CD14-positive monocyte (primary cell): ENCODE measurements around the gene PLEKHM3. TPM values are rescaled to one million over a fixed set of nuclear protein-coding genes. Genes with fewer than 3 reads are reported as not detected.

Experiments used
- DNase-seq, 3 donors: peaks; one replicate each; pipeline ENCODE4 v3.0.0-alpha.2; 2011 to 2022
- H2AFZ ChIP-seq: 2 replicates; pipeline ENCODE4 v1.6.0; 2012; ENCODE audit warnings: mild to moderate bottlenecking, low read depth, low read length, inconsistent platforms; ENCODE audit not compliant: insufficient read depth, poor library complexity, severe bottlenecking
- H3K27ac ChIP-seq, 2 donors: 1 replicate in 1 of 2; 2 replicates in 1 of 2; pipeline ENCODE4 v1.5.1; 2012 to 2013; ENCODE audit warnings: low read length in 2 of 2, control low read depth in 1 of 2, inconsistent platforms in 1 of 2, low read depth in 1 of 2, mild to moderate bottlenecking in 1 of 2
- H3K27me3 ChIP-seq, 2 donors: one replicate each; pipeline versions ENCODE4 v1.6.0 to v1.6.1; 2011 to 2013; ENCODE audit warnings: low read length in 2 of 2; ENCODE audit not compliant: control insufficient read depth in 2 of 2, insufficient read depth in 2 of 2
- H3K36me3 ChIP-seq, 2 donors: replicated peaks in 1 of 2; 1 replicate in 1 of 2; 2 replicates in 1 of 2; pipeline versions ENCODE4 v1.5.1 to v1.6.1; 2012 to 2013; ENCODE audit warnings: low read length in 2 of 2, control low read depth in 1 of 2, inconsistent platforms in 1 of 2, mild to moderate bottlenecking in 1 of 2; ENCODE audit not compliant: insufficient read depth in 2 of 2, control insufficient read depth in 1 of 2
- H3K4me1 ChIP-seq, 2 donors: 1 replicate in 1 of 2; 2 replicates in 1 of 2; pipeline versions ENCODE4 v1.5.1 to v1.6.1; 2012 to 2013; ENCODE audit warnings: low read length in 2 of 2, control low read depth in 1 of 2, inconsistent platforms in 1 of 2, mild to moderate bottlenecking in 1 of 2, moderate library complexity in 1 of 2; ENCODE audit not compliant: insufficient read depth in 2 of 2, control insufficient read depth in 1 of 2
- H3K4me2 ChIP-seq: replicated peaks from 2 replicates; pipeline ENCODE3; 2012; ENCODE audit warnings: low read length, moderate library complexity, mild to moderate bottlenecking; ENCODE audit not compliant: poor library complexity, severe bottlenecking; ENCODE audit errors: extremely low read depth
- H3K4me3 ChIP-seq, 3 experiments: fragments of 200-600 bp in 1 of 3; sonication (generic) in 1 of 3; replicated peaks in 1 of 3; 1 replicate in 2 of 3; 2 replicates in 1 of 3; pipeline ENCODE4 v1.5.1; 2011 to 2013; ENCODE audit warnings: low read length in 3 of 3, mild to moderate bottlenecking in 3 of 3, control low read depth in 2 of 3, low read depth in 2 of 3, inconsistent platforms in 1 of 3, moderate library complexity in 1 of 3
- H3K79me2 ChIP-seq: 2 replicates; pipeline ENCODE4 v1.6.0; 2012; ENCODE audit warnings: mild to moderate bottlenecking, control low read depth, inconsistent platforms, low read length, moderate library complexity; ENCODE audit not compliant: insufficient read depth
- H3K9ac ChIP-seq: 2 replicates; pipeline ENCODE4 v1.6.0; 2017; ENCODE audit warnings: low read length, mild to moderate bottlenecking; ENCODE audit not compliant: insufficient read depth, poor library complexity, severe bottlenecking
- H3K9me3 ChIP-seq, 2 donors: replicated peaks in 1 of 2; 1 replicate in 1 of 2; 2 replicates in 1 of 2; pipeline versions ENCODE4 v1.5.1 to v1.6.1; 2012 to 2013; ENCODE audit warnings: low read length in 2 of 2, control low read depth in 1 of 2; ENCODE audit not compliant: control insufficient read depth in 1 of 2, insufficient read depth in 1 of 2
- H4K20me1 ChIP-seq: 2 replicates; pipeline ENCODE4 v1.6.0; 2012; ENCODE audit warnings: mild to moderate bottlenecking, low read length, control low read depth, moderate library complexity; ENCODE audit not compliant: insufficient read depth
- H3K27ac Mint-ChIP-seq, 7 donors: one replicate each; pipeline ENCODE4 v1.8.0; 2020; ENCODE audit warnings: mild to moderate bottlenecking in 7 of 7, mixed read lengths in 7 of 7, moderate library complexity in 6 of 7, inconsistent platforms in 2 of 7
- H3K27me3 Mint-ChIP-seq, 3 donors: one replicate each; pipeline ENCODE4 v1.8.0; 2021 to 2022; ENCODE audit warnings: low read depth in 3 of 3, mild to moderate bottlenecking in 3 of 3, mixed read lengths in 3 of 3, moderate library complexity in 3 of 3, inconsistent platforms in 1 of 3
- H3K36me3 Mint-ChIP-seq, 2 donors: one replicate each; pipeline ENCODE4 v1.8.0; 2020; ENCODE audit warnings: mixed read lengths in 2 of 2, inconsistent platforms in 1 of 2, mild to moderate bottlenecking in 1 of 2
- H3K4me1 Mint-ChIP-seq: one replicate; pipeline ENCODE4 v1.8.0; 2020; ENCODE audit warnings: mild to moderate bottlenecking, mixed read lengths
- H3K4me3 Mint-ChIP-seq, 2 donors: one replicate each; pipeline ENCODE4 v1.8.0; 2020; ENCODE audit warnings: mild to moderate bottlenecking in 2 of 2, mixed read lengths in 2 of 2, moderate library complexity in 1 of 2
- H3K9me3 Mint-ChIP-seq, 7 donors: one replicate each; pipeline ENCODE4 v1.8.0; 2020 to 2022; ENCODE audit warnings: mixed read lengths in 7 of 7, mild to moderate bottlenecking in 6 of 7, moderate library complexity in 6 of 7, inconsistent platforms in 2 of 7
- CTCF ChIP-seq: fragments of 200-600 bp; IDR thresholded peaks from one replicate; pipeline ENCODE4 v1.8.0; 2022; ENCODE audit warnings: antibody characterized with exemption, mild to moderate bottlenecking
- WGBS: methylation state at CpG from one replicate; pipeline ENCODE4 v1.1.5; 2013; ENCODE audit warnings: missing lambda C conversion rate; ENCODE audit not compliant: insufficient coverage; 5-methylcytosine and 5-hydroxymethylcytosine counted together
- intact Hi-C, 2 donors: fragments of 100-400 bp; cut with micrococcal nuclease; formaldehyde crosslinking; loops; one replicate each; pipeline versions ENCODE4 v1.15.0 to v1.15.1; 2023
- polyA plus RNA-seq, 3 donors: library from polyadenylated mRNA; depleted of rRNA in 1 of 3; unstranded in 2 of 3; stranded (reverse) in 1 of 3; fragments of 300-500 nt in 2 of 3; fragments of >200 nt in 1 of 3; fragmentation: Illumina TruSeq in 2 of 3; gene quantifications; 1 replicate in 2 of 3; 2 replicates in 1 of 3; pipeline ENCODE4 v1.2.3, GENCODE V29; 2012 to 2021

Gene PLEKHM3
- polyA plus RNA-seq, 3 donors: 3.0 to 8.0 (median 3.0) TPM

GRCh38 chr2:207815254-207815653 is 210.1 kb downstream of the PLEKHM3 start:
- no peaks in the 10 kb centered on the region for H3K36me3 ChIP-seq
- H3K27me3 Mint-ChIP-seq: peaks cover 0 to 3% (median 0%) of the 10 kb centered on the region in 3 donors
- peaks cover 18 to 23% of the 10 kb centered on the region in 2 donors for H3K4me1 ChIP-seq
- H4K20me1 ChIP-seq: no peaks in the 10 kb centered on the region
- H3K9me3 ChIP-seq: no peaks in the 10 kb centered on the region
- no peak overlapping the region for H3K4me3 Mint-ChIP-seq
- no peak overlapping the region for H3K27ac ChIP-seq
- H3K36me3 Mint-ChIP-seq: no peaks in the 10 kb centered on the region
- no peak overlapping the region for H2AFZ ChIP-seq
- no peak for TF ChIP-seq CTCF
- no peaks in the 10 kb centered on the region for H3K79me2 ChIP-seq
- WGBS: 38% methylated on average over 3 of the region's 3 CpGs
- intact Hi-C loops: no loop called here
- DNase-seq: peak in 1 of 3 donors; percentile 5
- H3K9me3 Mint-ChIP-seq: peaks cover 0 to 2% (median 0%) of the 10 kb centered on the region in 7 donors
- no peaks in the 10 kb centered on the region for H3K27me3 ChIP-seq
- H3K9ac ChIP-seq: no peak overlapping the region
- H3K27ac Mint-ChIP-seq: peak overlapping the region in 2 of 7 donors; percentile 11 to 19
- H3K4me3 ChIP-seq: no peak overlapping the region
- peaks cover 30% of the 10 kb centered on the region for H3K4me1 Mint-ChIP-seq
- no peak overlapping the region for H3K4me2 ChIP-seq

- Mint-ChIP-seq H3K4me1 (peaks cover 32% of the 10 kb centered on the region), H3K4me3 (no peak overlapping the region), H3K27ac (no peak overlapping the region), H3K36me3 (no peaks in the 10 kb centered on the region), H3K27me3 (peaks cover 0 to 3% (median 1%) of the 10 kb centered on the region in 3 donors), H3K9me3 (peaks cover 0 to 2% (median 0%) of the 10 kb centered on the region in 7 donors)
- H3K9ac ChIP-seq: no peak overlapping the region
- DNase-seq: no peak
- no peaks in the 10 kb centered on the region for H3K79me2 ChIP-seq
- no peak overlapping the region for H3K4me3 ChIP-seq
- no peaks in the 10 kb centered on the region for H3K36me3 ChIP-seq
- no peaks in the 10 kb centered on the region for H3K9me3 ChIP-seq
- H2AFZ ChIP-seq: no peak overlapping the region
- no peak for TF ChIP-seq CTCF
- H3K4me1 ChIP-seq: peaks cover 18 to 23% of the 10 kb centered on the region in 2 donors
- no peak overlapping the region for H3K4me2 ChIP-seq
- no peaks in the 10 kb centered on the region for H4K20me1 ChIP-seq
- H3K27ac ChIP-seq: no peak overlapping the region
- no peaks in the 10 kb centered on the region for H3K27me3 ChIP-seq
- intact Hi-C loops: no loop called here
- WGBS: 100% methylated on average over 1 of the region's 6 CpGs
These were observed 211.4 kb downstream of the PLEKHM3 start for GRCh38 chr2:207813942-207814341.
